Esophagus squamous epithelium (tissue), 4 donors: ENCODE data around the gene MRC2.

Experiments used
- CTCF ChIP-seq, 6 experiments: fragments of 450-650 bp in 4 of 6; fragments of 200-600 bp in 2 of 6; sonication (generic) in 2 of 6; IDR thresholded peaks; one replicate each; pipeline ENCODE4 v1.5.1; 2016 to 2019; ENCODE audit warnings: antibody characterized with exemption in 6 of 6, mild to moderate bottlenecking in 4 of 6, moderate library complexity in 4 of 6
- POLR2A ChIP-seq, 4 donors: fragments of 450-650 bp; IDR thresholded peaks; one replicate each; pipeline ENCODE4 v1.6.1; 2017; ENCODE audit warnings: antibody characterized with exemption in 4 of 4, mild to moderate bottlenecking in 4 of 4, moderate library complexity in 3 of 4

DNA sequence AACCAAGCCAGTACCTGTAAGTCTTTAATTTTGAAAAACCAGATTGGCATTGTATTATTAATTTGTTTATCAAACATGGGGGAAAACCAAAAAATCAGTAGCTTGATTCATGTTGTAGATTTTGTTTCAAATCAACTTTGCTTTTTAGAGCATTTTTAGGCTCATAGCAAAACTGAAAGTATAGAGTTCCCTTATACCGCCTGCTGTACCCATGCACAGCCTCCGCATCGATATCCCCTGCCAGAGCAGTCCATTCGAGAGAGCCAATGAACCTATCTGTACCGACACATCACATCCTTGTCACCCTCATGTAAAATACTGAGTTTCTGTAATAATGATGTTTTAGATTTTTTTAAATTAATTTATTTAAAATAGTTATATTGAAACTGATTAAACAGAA lies 16.2 kb upstream of the MRC2 start:
- TF ChIP-seq CTCF (IDR thresholded peaks at IDR 0.05) (no peak), POLR2A (IDR thresholded peaks at IDR 0.05) (no peak)
